ENCODE results near the gene PSKH1.

The PSKH1 gene

GRCh38 chr16:67917140-67917851 is 24.2 kb downstream of the PSKH1 start:
- TF ChIP-seq ZNF221 (tag by site-specific recombination; IDR thresholded peaks at IDR 0.05; ENCODE audit: borderline replicate concordance) (no peak), ZNF138 (tag by site-specific recombination; IDR thresholded peaks at IDR 0.05; ENCODE audit: borderline replicate concordance) (no peak), ZXDB (tag by site-specific recombination; IDR thresholded peaks at IDR 0.05) (no peak), ZIC2 (tag by site-specific recombination; IDR thresholded peaks at IDR 0.05) (peak; percentile 62; the same call in 1 of the 2 replicates), ZNF184 (tag by site-specific recombination; IDR thresholded peaks at IDR 0.05) (no peak), KLF9 (tag by site-specific recombination; IDR thresholded peaks at IDR 0.05; ENCODE audit: low read depth) (no peak), ZNF529 (tag by site-specific recombination; IDR thresholded peaks at IDR 0.05; ENCODE audit: insufficient replicate concordance) (no peak)
- TF ChIP-seq, protein P1, sequence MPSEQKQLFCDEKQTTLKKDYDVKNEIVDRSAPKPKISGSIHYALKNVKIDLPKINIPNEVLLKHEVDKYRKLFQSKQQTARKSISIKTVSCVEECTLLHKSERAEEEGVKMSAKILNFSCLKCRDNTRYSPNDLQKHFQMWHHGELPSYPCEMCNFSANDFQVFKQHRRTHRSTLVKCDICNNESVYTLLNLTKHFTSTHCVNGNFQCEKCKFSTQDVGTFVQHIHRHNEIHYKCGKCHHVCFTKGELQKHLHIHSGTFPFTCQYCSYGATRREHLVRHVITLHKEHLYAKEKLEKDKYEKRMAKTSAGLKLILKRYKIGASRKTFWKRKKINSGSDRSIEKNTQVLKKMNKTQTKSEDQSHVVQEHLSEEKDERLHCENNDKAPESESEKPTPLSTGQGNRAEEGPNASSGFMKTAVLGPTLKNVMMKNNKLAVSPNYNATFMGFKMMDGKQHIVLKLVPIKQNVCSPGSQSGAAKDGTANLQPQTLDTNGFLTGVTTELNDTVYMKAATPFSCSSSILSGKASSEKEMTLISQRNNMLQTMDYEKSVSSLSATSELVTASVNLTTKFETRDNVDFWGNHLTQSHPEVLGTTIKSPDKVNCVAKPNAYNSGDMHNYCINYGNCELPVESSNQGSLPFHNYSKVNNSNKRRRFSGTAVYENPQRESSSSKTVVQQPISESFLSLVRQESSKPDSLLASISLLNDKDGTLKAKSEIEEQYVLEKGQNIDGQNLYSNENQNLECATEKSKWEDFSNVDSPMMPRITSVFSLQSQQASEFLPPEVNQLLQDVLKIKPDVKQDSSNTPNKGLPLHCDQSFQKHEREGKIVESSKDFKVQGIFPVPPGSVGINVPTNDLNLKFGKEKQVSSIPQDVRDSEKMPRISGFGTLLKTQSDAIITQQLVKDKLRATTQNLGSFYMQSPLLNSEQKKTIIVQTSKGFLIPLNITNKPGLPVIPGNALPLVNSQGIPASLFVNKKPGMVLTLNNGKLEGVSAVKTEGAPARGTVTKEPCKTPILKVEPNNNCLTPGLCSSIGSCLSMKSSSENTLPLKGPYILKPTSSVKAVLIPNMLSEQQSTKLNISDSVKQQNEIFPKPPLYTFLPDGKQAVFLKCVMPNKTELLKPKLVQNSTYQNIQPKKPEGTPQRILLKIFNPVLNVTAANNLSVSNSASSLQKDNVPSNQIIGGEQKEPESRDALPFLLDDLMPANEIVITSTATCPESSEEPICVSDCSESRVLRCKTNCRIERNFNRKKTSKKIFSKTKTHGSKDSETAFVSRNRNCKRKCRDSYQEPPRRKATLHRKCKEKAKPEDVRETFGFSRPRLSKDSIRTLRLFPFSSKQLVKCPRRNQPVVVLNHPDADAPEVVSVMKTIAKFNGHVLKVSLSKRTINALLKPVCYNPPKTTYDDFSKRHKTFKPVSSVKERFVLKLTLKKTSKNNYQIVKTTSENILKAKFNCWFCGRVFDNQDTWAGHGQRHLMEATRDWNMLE (tag by site-specific recombination; conservative IDR thresholded peaks at IDR 0.05; ENCODE audit: low read depth), result no peak
- Histone ChIP-seq H3K4me1 (ENCODE audit: control insufficient read depth, insufficient read depth, low read length) (no peaks in the 10 kb centered on the region), H3K36me3 (ENCODE audit: control insufficient read depth in 2 of 2, insufficient read depth in 1 of 2, low read length in 2 of 2) (peaks cover 0 to 42% of the 10 kb centered on the region in 2 experiments; a peak in 2 of 3 replicates), H3K9me3 (ENCODE audit: control insufficient read depth, insufficient read depth, low read depth, low read length) (no peaks in the 10 kb centered on the region), H3K4me3 (ENCODE audit: low read depth, low read length) (no peak overlapping the region), H3K27ac (ENCODE audit: extremely low read depth, low read depth, low read length) (no peak overlapping the region)
- ChIA-PET CTCF (interaction anchor here (1.5 kb wide), 1 partner anchor 33 kb away, joined by 6 read pairs; the partner anchor contains the start of gene NRN1L), POLR2A (interaction anchor here (0.8 to 1.2 kb wide), 4 partner anchors 9 to 71 kb away, joined by 3 to 4 read pairs (median 4); partner anchors contain the start of genes NUTF2 and PSKH1)

DNA sequence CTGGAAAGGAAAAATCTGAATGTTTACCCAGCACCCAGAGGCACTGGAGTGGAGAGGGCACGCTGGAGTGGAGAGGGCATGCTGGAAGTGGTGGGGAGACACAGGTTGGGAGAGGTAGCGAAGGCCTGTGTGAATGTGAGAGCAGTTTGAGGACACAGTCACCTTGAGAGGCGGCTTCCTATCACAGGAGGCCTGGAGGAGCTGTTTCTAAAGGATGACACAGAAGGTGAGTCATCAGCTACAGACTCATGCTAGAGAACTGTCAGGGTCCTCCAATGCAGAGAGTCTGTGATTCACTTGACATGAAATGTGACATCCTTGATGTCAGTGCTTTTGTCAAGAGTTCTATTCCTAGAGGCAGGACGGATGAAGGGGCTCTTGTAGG is 24.8 kb downstream of the PSKH1 start:
- ChIA-PET CTCF (interaction anchor here (0.6 to 1.5 kb wide), 3 partner anchors 25 to 101 kb away, joined by 3 to 6 read pairs (median 4); partner anchors contain the start of genes NRN1L and PSKH1), POLR2A (interaction anchor here (0.6 to 1.2 kb wide), 5 partner anchors 8 to 72 kb away, joined by 3 to 5 read pairs (median 4); partner anchors contain the start of genes NUTF2 and PSKH1)
- no peak overlapping the region for H3K4me3 ChIP-seq (ENCODE audit: low read depth, low read length)
- H3K4me1 ChIP-seq (ENCODE audit: control insufficient read depth, insufficient read depth, low read length), result no peaks in the 10 kb centered on the region
- 0 out of 2 replicates have a peak, but pooled peaks have one; percentile 25 for TF ChIP-seq SP7 (tag by site-specific recombination; IDR thresholded peaks at IDR 0.05)
- TF ChIP-seq ZNF473 (tag by site-specific recombination; IDR thresholded peaks at IDR 0.05), result no peak
- TF ChIP-seq, protein P2, sequence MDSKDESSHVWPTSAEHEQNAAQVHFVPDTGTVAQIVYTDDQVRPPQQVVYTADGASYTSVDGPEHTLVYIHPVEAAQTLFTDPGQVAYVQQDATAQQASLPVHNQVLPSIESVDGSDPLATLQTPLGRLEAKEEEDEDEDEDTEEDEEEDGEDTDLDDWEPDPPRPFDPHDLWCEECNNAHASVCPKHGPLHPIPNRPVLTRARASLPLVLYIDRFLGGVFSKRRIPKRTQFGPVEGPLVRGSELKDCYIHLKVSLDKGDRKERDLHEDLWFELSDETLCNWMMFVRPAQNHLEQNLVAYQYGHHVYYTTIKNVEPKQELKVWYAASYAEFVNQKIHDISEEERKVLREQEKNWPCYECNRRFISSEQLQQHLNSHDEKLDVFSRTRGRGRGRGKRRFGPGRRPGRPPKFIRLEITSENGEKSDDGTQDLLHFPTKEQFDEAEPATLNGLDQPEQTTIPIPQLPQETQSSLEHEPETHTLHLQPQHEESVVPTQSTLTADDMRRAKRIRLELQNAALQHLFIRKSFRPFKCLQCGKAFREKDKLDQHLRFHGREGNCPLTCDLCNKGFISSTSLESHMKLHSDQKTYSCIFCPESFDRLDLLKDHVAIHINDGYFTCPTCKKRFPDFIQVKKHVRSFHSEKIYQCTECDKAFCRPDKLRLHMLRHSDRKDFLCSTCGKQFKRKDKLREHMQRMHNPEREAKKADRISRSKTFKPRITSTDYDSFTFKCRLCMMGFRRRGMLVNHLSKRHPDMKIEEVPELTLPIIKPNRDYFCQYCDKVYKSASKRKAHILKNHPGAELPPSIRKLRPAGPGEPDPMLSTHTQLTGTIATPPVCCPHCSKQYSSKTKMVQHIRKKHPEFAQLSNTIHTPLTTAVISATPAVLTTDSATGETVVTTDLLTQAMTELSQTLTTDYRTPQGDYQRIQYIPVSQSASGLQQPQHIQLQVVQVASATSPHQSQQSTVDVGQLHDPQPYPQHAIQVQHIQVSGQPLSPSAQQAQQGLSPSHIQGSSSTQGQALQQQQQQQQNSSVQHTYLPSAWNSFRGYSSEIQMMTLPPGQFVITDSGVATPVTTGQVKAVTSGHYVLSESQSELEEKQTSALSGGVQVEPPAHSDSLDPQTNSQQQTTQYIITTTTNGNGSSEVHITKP (tag by site-specific recombination; IDR thresholded peaks at IDR 0.05), result 0 out of 2 replicates have a peak, but pooled peaks have one; percentile 36
- no peak for TF ChIP-seq ZNF174 (tag by site-specific recombination; IDR thresholded peaks at IDR 0.05)
- peak; percentile 31; the same call in 1 of the 2 replicates for TF ChIP-seq PRDM1 (tag by site-specific recombination; IDR thresholded peaks at IDR 0.05)
- no peak for TF ChIP-seq WT1 (tag by site-specific recombination; IDR thresholded peaks at IDR 0.05)
- TF ChIP-seq ZNF366 (tag by site-specific recombination; conservative IDR thresholded peaks at IDR 0.05), result peak; percentile 34; the same call in 1 of the 2 replicates
- no peak for TF ChIP-seq ZNF341 (tag by site-specific recombination; IDR thresholded peaks at IDR 0.05; ENCODE audit: low read depth)
- TF ChIP-seq ZNF629 (tag by site-specific recombination; IDR thresholded peaks at IDR 0.05), result peak; percentile 49; the same call in 1 of the 2 replicates
- H3K27ac ChIP-seq (ENCODE audit: extremely low read depth, low read depth, low read length), result no peak overlapping the region
- no peaks in the 10 kb centered on the region for H3K9me3 ChIP-seq (ENCODE audit: control insufficient read depth, insufficient read depth, low read depth, low read length)
- H3K36me3 ChIP-seq (ENCODE audit: control insufficient read depth in 2 of 2, insufficient read depth in 1 of 2, low read length in 2 of 2), result peaks cover 0 to 42% of the 10 kb centered on the region in 2 experiments; a peak in 2 of 3 replicates
